OCI-LY1 (cell line): ENCODE results near the gene PUM2.

Source experiments
- H2AFZ ChIP-seq: fragments of 200-600 bp; sonication (generic), shearing (Covaris generic); 2 replicates; pipeline ENCODE4 v1.6.0; 2014; ENCODE audit warnings: antibody characterized with exemption, mild to moderate bottlenecking, low read length
- H3F3A ChIP-seq: fragments of 200-600 bp; sonication (generic), shearing (Covaris generic); 2 replicates; pipeline ENCODE4 v1.6.0; 2014; ENCODE audit warnings: mild to moderate bottlenecking, antibody characterized with exemption, low read length, moderate library complexity; ENCODE audit not compliant: insufficient read depth
- H3K27ac ChIP-seq: fragments of 200-600 bp; sonication (generic); 2 replicates; pipeline ENCODE4 v1.5.1; 2014; ENCODE audit warnings: low read length, mixed run types, mild to moderate bottlenecking, low read depth; ENCODE audit not compliant: poor library complexity, severe bottlenecking
- H3K27me3 ChIP-seq: fragments of 200-600 bp; sonication (generic); 2 replicates; pipeline ENCODE4 v1.6.0; 2014; ENCODE audit warnings: antibody characterized with exemption, mild to moderate bottlenecking, low read length, moderate library complexity; ENCODE audit not compliant: insufficient read depth
- H3K36me3 ChIP-seq: fragments of 200-600 bp; sonication (generic); 2 replicates; pipeline ENCODE4 v1.6.1; 2014; ENCODE audit warnings: mild to moderate bottlenecking, antibody characterized with exemption, low read length, moderate library complexity, mixed read lengths; ENCODE audit not compliant: insufficient read depth
- H3K4me1 ChIP-seq: fragments of 200-600 bp; sonication (generic); 2 replicates; pipeline ENCODE4 v1.5.1; 2014; ENCODE audit warnings: mild to moderate bottlenecking, low read length, moderate library complexity; ENCODE audit not compliant: insufficient read depth, severe bottlenecking
- H3K4me2 ChIP-seq: fragments of 200-600 bp; sonication (generic), shearing (Covaris generic); 2 replicates; pipeline ENCODE4 v1.6.1; 2014; ENCODE audit warnings: low read length
- H3K4me3 ChIP-seq: fragments of 200-600 bp; sonication (generic); 2 replicates; pipeline ENCODE4 v1.5.1; 2014; ENCODE audit warnings: low read length, low read depth, mild to moderate bottlenecking, mixed read lengths; ENCODE audit not compliant: poor library complexity, severe bottlenecking
- H3K79me2 ChIP-seq: fragments of 200-600 bp; shearing (Covaris generic); 2 replicates; pipeline ENCODE4 v1.6.1; 2016; ENCODE audit warnings: mixed run types, low read length, mixed read lengths; ENCODE audit not compliant: insufficient read depth
- H3K9ac ChIP-seq: fragments of 200-600 bp; sonication (generic), shearing (Covaris generic); 2 replicates; pipeline ENCODE4 v1.6.1; 2014; ENCODE audit warnings: mild to moderate bottlenecking, low read length, mixed read lengths
- H3K9me2 ChIP-seq: fragments of 200-600 bp; sonication (generic), shearing (Covaris generic); 2 replicates; pipeline ENCODE4 v1.6.1; 2014; ENCODE audit warnings: low read depth, mild to moderate bottlenecking, low read length, mixed read lengths
- H3K9me3 ChIP-seq: fragments of 200-600 bp; shearing (Covaris generic); 2 replicates; pipeline ENCODE4 v1.6.1; 2014; ENCODE audit warnings: low read length, mixed read lengths
- H4K20me1 ChIP-seq: fragments of 200-600 bp; sonication (generic), shearing (Covaris generic); 2 replicates; pipeline ENCODE4 v1.6.0; 2016; ENCODE audit warnings: mild to moderate bottlenecking, low read length; ENCODE audit not compliant: insufficient read depth
- EZH2 ChIP-seq: fragments of 200-600 bp; sonication (generic), shearing (Covaris generic); IDR thresholded peaks from 2 replicates; pipeline ENCODE4 v1.8.0; 2017; ENCODE audit warnings: borderline replicate concordance, mixed run types, mild to moderate bottlenecking, antibody characterized with exemption, low read length, moderate library complexity, mixed read lengths
- TF ChIP-seq, protein P1 (sequence below): fragments of 200-600 bp; sonication (generic), shearing (Covaris generic); IDR thresholded peaks from 2 replicates; pipeline ENCODE4 v1.5.1; 2017; ENCODE audit warnings: mild to moderate bottlenecking, antibody characterized with exemption, low read length, moderate library complexity, mixed read lengths

The PUM2 gene

DNA sequence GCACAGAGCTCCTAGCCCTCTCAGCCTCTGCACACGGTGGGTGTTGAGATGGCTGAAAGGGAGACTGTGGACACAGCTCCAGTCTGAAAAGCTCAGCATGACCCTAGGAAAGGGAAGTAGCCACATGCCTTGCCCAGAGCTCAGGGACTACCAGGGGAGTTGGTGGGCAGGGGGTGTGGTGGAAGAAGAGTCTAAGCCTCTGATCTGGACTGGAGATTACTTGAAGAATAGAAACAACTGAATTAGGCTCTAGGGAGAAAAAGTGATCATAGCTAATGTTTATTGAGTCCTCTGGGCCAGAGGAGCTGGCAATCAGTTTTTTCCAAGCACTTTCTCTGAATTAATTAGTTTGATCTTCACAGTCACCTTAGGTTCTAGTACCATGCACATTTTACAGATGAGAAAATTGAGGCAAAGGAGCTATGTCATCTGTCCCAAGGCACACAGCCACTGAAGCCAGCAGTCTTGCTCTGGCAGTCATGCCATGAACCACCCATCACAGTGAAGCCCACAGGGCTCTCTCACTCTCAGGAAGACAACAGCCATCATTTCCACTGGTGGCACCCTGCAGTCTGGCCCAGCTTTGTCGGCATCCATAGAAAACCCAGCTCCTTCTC is 136.0 kb downstream of the PUM2 start:
- no peaks in the 10 kb centered on the region for H3K4me1 ChIP-seq
- no peak overlapping the region for H2AFZ ChIP-seq
- no peaks in the 10 kb centered on the region for H3K36me3 ChIP-seq
- H3K27ac ChIP-seq: no peak overlapping the region
- no peaks in the 10 kb centered on the region for H3K9me2 ChIP-seq
- H3K79me2 ChIP-seq: no peaks in the 10 kb centered on the region
- H3K9me3 ChIP-seq: no peaks in the 10 kb centered on the region
- H3K4me3 ChIP-seq: no peak overlapping the region
- peaks cover 19% of the 10 kb centered on the region for H3K27me3 ChIP-seq
- no peak overlapping the region for H3K4me2 ChIP-seq
- TF ChIP-seq, protein P1, sequence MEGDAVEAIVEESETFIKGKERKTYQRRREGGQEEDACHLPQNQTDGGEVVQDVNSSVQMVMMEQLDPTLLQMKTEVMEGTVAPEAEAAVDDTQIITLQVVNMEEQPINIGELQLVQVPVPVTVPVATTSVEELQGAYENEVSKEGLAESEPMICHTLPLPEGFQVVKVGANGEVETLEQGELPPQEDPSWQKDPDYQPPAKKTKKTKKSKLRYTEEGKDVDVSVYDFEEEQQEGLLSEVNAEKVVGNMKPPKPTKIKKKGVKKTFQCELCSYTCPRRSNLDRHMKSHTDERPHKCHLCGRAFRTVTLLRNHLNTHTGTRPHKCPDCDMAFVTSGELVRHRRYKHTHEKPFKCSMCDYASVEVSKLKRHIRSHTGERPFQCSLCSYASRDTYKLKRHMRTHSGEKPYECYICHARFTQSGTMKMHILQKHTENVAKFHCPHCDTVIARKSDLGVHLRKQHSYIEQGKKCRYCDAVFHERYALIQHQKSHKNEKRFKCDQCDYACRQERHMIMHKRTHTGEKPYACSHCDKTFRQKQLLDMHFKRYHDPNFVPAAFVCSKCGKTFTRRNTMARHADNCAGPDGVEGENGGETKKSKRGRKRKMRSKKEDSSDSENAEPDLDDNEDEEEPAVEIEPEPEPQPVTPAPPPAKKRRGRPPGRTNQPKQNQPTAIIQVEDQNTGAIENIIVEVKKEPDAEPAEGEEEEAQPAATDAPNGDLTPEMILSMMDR: no peak
- TF ChIP-seq EZH2: no peak
- no peaks in the 10 kb centered on the region for H3F3A ChIP-seq
- H4K20me1 ChIP-seq: no peaks in the 10 kb centered on the region
- H3K9ac ChIP-seq: no peak overlapping the region

DNA sequence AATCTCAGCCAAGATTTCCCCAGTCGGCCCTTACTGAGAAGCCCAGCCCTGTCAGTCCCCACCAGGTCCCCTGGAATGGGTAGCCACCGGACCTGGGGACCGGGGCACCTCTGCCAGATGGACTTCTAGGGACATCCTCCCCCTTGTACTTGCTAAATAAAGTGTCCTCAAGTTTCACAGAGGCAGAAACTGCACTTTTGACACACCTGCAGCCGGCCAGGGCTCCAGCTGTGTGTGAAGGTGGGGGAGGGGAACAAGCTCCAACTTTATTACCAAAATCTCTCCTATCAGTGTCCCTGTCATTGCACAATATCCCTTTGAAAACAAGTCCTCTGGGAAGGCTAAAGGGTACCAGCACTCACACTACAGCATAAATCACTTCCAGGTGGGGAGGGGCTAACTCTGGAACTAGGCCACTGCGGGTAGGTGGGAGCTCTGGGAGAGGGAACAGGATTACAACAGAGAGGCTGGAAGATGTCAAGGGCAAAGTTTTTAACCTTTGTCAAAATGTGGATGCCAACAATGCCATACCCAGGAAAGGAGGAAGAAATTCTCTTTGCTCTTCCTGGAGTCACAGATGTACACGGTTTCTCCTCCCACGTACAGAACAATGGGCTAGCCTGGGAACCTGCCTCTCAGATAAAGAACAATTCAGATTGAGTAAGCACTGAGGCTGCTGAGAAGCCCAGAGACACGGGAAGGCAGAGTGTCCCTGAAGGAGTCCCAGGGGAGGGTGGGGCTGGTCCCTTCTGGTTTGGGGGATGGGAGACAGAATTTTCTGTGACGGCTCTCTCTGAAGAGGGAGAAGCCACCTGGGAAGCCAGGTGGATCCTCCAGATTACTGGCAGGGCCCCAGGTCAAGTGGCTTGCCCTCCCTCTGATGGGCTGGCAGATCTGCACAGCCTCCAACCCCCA is 136.7 kb downstream of the PUM2 start:
- no peak overlapping the region for H3K27ac ChIP-seq
- peaks cover 19% of the 10 kb centered on the region for H3K27me3 ChIP-seq
- no peaks in the 10 kb centered on the region for H3K79me2 ChIP-seq
- H3K4me1 ChIP-seq: no peaks in the 10 kb centered on the region
- H4K20me1 ChIP-seq: no peaks in the 10 kb centered on the region
- no peak overlapping the region for H3K9ac ChIP-seq
- H3K9me3 ChIP-seq: no peaks in the 10 kb centered on the region
- H2AFZ ChIP-seq: no peak overlapping the region
- no peaks in the 10 kb centered on the region for H3K9me2 ChIP-seq
- H3K4me3 ChIP-seq: no peak overlapping the region
- no peak overlapping the region for H3K4me2 ChIP-seq
- no peak for TF ChIP-seq EZH2
- TF ChIP-seq, protein P1: no peak
- H3F3A ChIP-seq: no peaks in the 10 kb centered on the region
- no peaks in the 10 kb centered on the region for H3K36me3 ChIP-seq

DNA sequence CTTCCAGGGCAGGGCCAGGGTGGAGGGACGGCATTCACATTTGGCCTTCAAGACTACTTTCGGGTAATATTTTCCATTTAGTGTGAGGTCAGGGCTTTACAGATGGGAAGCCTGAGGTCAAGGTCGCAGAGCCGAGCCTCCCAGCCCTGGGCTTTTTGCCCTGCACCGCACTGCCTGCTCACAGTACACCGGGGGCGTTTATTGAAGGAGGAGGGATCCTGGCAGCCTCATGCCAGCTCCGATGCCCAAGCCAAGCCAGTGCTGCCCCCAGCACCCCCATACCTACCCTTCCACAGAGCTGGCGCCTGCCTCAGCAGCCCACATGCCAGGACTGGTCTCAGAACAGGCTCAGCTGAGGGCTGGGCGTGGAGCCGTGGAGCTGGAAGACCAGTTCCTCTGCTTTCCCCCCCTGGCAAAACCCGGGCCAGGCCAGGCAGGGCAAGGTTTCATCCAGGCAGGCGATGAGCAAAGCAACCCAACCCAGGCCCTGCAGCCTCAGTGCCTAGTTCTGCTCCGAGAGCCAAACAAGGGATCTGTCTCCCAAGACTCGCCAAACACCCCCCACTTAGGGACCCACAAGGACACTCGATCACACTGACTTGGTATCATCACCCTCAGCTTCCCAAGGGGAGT is 137.7 kb downstream of the PUM2 start:
- Histone ChIP-seq H3F3A (no peaks in the 10 kb centered on the region), H3K36me3 (no peaks in the 10 kb centered on the region), H2AFZ (no peak overlapping the region), H3K4me2 (no peak overlapping the region), H3K79me2 (no peaks in the 10 kb centered on the region), H3K4me3 (no peak overlapping the region), H3K9ac (no peak overlapping the region), H3K9me3 (no peaks in the 10 kb centered on the region), H3K9me2 (no peaks in the 10 kb centered on the region), H4K20me1 (no peaks in the 10 kb centered on the region), H3K4me1 (no peaks in the 10 kb centered on the region), H3K27ac (no peak overlapping the region), H3K27me3 (peaks cover 18% of the 10 kb centered on the region)
- TF ChIP-seq, protein P1: no peak
- TF ChIP-seq EZH2: no peak
